Measurements from ENCODE around the gene MRPS15.
A peak's percentile ranks its signal among the peaks of the same experiment; 100 is the strongest.

Gene MRPS15

DNA sequence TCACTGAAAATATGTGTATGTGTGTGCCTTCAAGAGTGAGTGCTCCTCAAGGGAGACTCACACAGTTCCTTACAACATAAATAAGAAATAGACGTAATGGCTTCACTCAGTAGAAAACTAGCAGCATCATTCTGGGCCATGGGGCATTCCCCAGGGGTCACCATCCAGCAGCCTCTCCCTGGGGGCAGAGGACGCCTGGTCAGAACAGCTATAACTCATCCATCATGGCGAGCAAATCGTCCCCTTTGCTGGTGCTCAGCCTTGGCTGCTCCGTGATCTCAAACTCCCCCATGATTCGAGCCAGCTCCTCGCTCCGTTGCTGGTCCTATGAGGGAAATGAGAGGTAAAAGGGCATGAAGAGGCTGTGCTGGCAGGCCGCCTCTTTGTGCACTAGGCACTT, 46.3 kb downstream of the MRPS15 start:
- no peak for DNase-seq

DNA sequence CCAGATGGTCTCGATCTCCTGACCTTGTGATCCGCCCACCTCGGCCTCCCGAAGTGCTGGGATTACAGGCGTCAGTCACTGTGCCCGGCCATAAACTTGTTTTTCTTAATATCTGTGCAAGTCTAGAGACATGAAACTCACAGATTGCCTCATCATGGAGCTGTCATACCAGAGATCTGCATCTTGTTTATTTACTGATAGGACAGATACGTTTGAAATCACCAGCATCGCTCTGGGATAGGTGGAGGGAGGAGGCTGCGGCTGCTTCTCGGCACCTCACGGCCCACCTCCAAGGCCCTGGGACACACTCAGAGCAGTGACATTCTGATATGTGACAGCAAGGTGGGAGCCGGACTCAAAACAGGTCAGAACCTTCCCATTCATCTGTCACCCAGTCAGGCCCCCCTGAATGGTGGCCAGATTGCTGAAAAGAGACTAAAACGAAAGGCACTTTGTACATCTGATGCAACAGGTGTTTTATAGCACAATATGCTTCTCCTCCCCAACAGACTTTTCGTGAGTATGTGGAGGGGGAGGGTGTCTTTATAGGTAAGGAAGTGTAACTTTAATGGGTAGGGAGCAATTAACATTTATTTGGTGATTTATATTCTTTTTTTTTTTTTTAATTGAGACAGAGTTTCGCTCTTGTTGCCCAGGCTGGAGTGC, 48.4 kb downstream of the MRPS15 start:
- no peak for DNase-seq

DNA sequence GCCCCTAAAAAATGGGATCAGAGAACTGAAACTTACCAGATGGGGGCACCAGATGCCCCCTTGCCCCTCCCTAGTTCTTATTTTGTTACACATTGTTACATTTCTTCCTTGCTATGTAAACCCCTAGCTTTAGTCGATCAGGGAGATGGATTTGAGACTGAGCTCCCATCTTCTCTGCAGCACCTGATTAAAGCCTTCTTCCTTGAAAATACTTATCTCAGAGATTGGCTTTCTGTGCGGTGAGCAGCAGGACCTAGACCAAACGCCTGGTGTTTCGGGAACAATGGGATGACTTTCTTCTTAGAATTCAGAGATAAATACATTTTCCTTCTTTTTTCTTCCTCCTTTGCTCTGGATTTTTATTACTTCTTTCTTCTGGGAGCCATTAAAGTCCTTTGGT, 49.8 kb downstream of the MRPS15 start:
- no peak for DNase-seq

DNA sequence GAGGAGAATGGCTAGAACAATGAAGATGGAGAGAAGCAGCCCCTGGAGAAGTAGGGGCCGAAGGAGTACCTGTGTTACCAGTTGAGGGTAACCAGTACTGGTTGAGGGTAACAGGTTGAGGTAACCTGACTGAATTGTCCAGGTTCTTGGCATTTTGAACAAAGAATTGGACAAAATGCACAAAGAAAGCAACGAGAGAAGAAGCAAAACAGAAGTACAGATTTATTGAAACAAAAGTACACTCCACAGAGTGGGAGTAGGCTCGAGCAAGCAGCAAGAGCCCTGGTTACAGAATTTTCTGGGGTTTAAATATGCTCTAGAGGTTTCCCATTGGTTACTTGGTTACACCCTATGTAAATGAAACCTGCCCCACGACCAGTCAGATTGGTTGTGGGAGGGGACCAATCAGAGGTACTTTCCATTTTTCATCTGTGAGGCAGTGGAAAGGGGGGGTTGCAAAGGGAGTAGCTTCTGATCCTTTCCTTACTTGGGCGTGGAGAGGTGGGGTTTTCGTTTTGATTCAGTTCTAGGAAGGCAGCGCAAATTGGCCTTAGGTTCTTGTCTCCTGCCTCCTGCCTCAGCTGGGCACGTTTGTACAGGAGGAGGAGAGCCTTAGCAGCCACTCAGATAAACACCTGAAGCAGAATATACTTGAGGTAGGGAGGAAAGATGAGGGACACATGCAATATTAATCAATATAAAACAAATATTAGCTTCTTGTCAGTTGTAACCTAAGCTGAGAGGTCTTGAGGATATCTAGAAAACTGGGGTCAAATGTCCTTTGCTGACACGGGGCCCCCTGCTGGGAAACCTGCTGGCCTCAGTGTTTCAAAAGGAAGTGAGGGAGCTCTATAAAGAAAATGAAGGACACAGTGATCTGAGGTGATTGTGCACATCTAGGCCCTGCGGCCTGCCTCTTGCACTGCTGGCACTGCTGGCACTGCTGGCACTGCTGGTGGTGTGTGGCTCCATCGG, 52.2 kb downstream of the MRPS15 start:
- peak in 2 of 3 experiments; percentile 22 to 23 for DNase-seq

DNA sequence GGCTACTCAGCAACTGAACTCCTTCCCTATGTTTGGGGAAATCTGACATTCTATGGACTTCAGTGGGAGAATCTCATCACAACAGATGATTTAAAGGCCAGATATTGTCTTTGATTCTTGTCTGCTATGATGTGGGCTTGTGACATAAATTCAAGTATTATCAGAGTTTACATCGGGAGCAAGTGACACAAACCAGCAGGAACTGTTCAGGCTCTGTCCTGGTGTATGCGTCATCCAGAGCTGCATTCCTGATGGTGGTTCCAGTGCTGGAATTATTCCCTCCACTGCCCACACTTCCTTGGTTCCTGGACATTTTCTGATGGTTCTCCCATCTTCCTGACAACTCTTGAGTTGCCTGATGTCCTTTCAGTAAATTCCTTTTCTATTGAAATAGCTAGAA, 55.7 kb downstream of the MRPS15 start:
- DNase-seq = no peak

DNA sequence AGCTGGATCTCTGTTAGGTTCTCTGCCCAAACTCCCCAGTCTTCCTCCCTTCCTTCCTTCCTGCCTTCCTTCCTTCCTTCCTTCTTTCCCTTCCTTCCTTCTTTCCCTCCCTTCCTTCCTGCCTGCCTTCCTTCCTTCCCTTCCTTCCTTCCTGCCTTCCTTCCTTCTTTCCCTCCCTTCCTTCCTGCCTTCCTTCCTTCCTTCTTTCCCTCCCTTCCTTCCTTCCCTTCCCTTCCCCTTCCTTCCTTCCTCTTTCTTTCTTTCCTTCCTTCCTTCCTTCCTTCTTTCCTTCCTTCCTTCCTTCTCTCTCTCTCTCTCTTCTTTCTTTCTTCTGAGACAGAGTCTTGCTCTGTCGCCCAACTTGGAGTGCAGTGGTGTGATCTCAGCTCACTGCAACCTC, 57.7 kb downstream of the MRPS15 start:
- DNase-seq = no peak
